ENCODE data around the gene PLPP1. TPM values are rescaled to one million over a fixed set of nuclear protein-coding genes. Genes with fewer than 3 reads are reported as not detected.

Gene PLPP1
- total and polyA plus RNA-seq, 5 donors from 2014 or later: 5.7 to 10.1 (median 8.1) TPM

DNA sequence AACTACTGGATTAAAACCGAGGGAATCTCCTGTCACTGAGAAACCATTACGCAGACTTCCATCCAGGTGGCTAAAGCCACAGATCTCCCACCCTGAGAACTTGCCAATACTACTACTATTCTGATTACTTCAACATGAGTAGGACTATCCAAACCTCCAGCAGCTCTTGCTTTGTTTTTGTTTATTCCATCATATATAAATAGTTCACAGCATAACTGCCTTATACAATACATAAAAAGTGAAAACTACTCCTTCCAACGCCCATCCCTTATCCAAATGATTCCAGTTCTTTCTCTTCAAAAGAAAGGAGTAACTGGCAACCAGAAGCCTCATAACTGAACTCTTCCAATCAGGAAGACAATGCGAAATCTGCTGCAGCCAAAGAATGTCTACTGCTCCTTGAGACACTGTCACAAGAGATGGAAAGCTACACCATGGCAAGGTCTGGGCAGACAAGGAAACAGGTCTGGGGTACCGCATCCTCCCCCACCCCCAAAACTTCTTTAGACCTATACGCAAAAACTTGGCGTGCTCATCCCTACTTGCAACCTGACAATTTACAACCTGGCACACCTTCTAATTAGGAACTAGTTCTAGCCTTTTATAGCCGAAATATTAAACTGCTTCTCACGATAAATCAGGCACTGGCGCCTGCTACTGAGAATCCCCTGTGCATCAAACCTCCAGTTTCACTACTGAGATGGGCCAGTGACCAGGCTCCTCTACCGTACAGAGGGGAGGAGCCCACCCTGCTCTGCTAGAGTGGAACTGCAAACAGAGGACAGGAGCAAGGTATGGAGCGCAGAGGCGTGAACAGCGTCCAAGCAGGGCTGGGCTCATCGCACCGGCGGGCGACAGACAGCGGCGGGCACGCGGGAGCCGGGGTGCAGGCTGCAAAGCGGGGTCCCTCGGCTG lies 986 bp downstream of the PLPP1 start:
- no peaks in the 10 kb centered on the region for H3K36me3 ChIP-seq (ENCODE audit: control insufficient read depth, insufficient read depth, low read length)
- Mint-ChIP-seq H3K9me3 (no peaks in the 10 kb centered on the region), H3K4me1 (peaks cover 18 to 31% (median 22%) of the 10 kb centered on the region in 4 donors), H3K27me3 (no peaks in the 10 kb centered on the region), H3K4me3 (peak overlapping the region; percentile 71 to 96 (median 95)), H3K36me3 (peaks cover 4% of the 10 kb centered on the region), H3K27ac (peak overlapping the region; percentile 3 to 95 (median 87))
- no peaks in the 10 kb centered on the region for H3K9me3 ChIP-seq (ENCODE audit: control insufficient read depth in 2 of 2, low read length in 2 of 2)
- peak overlapping the region; percentile 88 for H3K27ac ChIP-seq (ENCODE audit: insufficient read depth, low read length, poor library complexity, severe bottlenecking)
- ATAC-seq (ENCODE audit: low read depth in 2 of 2): peak; percentile 26 to 36
- peak overlapping the region; percentile 82 for H3K4me3 ChIP-seq (ENCODE audit: low read depth, low read length)
- no peaks in the 10 kb centered on the region for H3K27me3 ChIP-seq (ENCODE audit: control insufficient read depth, insufficient read depth, low read length)
- H3K4me1 ChIP-seq (ENCODE audit: control insufficient read depth, insufficient read depth, low read length, poor library complexity, severe bottlenecking): peaks cover 24% of the 10 kb centered on the region
- peak in 1 of 3 donors; percentile 57 for DNase-seq

DNA sequence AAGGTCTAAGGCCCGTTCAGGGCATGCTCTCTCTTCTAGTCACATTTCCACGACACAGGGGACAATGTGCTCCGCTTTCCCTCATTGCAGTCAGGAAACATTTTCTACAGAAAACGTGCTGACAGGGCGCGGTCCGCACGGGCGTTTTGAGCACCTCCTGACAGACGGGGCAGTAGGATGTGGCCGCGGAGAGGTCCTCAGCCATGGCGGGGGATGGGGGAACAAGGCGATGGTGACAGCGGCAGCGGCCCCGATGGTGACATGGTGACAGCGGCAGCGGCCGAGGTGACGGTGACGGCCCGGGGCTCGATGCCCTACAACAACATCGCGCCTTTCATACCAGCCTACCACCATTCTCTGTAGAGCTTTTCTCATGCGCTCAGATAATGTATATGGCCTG lies 4.1 kb downstream of the PLPP1 start:
- H3K36me3 Mint-ChIP-seq: peaks cover 4% of the 10 kb centered on the region
- H3K27ac Mint-ChIP-seq: no peak overlapping the region
- peaks cover 16% of the 10 kb centered on the region for H3K4me1 ChIP-seq (ENCODE audit: control insufficient read depth, insufficient read depth, low read length, poor library complexity, severe bottlenecking)
- H3K27me3 ChIP-seq (ENCODE audit: control insufficient read depth, insufficient read depth, low read length): no peaks in the 10 kb centered on the region
- H3K36me3 ChIP-seq (ENCODE audit: control insufficient read depth, insufficient read depth, low read length): no peaks in the 10 kb centered on the region
- DNase-seq (no peak), ATAC-seq (ENCODE audit: low read depth in 2 of 2) (no peak)
- no peak overlapping the region for H3K27ac ChIP-seq (ENCODE audit: insufficient read depth, low read length, poor library complexity, severe bottlenecking)
- no peaks in the 10 kb centered on the region for H3K9me3 ChIP-seq (ENCODE audit: control insufficient read depth in 2 of 2, low read length in 2 of 2)
- no peak overlapping the region for H3K4me3 ChIP-seq (ENCODE audit: low read depth, low read length)
- no peaks in the 10 kb centered on the region for H3K9me3 Mint-ChIP-seq
- H3K4me3 Mint-ChIP-seq: peak overlapping the region in 1 of 4 donors; percentile 20
- H3K4me1 Mint-ChIP-seq: peaks cover 14 to 28% (median 16%) of the 10 kb centered on the region in 4 donors
- no peaks in the 10 kb centered on the region for H3K27me3 Mint-ChIP-seq

DNA sequence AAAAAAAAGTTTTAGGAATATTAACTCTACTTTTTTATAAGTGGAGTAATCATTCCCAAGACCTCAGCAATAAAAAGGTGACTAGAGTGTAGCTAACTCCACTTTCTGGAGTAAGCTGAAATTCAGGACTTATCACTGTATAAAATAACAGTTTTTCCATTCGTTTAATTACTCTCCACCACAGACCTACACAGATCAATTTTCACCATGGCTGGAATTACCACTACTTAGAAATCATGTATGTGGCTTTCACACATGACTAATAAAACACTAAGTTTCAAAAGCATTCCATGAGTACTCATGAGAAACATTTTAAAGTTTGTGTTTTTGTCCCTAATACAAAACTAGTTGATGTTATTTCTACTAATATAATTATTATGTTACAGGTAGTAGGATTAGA lies 9.9 kb downstream of the PLPP1 start:
- Histone ChIP-seq H3K27me3 (ENCODE audit: control insufficient read depth, insufficient read depth, low read length) (no peaks in the 10 kb centered on the region), H3K27ac (ENCODE audit: insufficient read depth, low read length, poor library complexity, severe bottlenecking) (no peak overlapping the region), H3K9me3 (ENCODE audit: control insufficient read depth in 2 of 2, low read length in 2 of 2) (no peaks in the 10 kb centered on the region), H3K4me1 (ENCODE audit: control insufficient read depth, insufficient read depth, low read length, poor library complexity, severe bottlenecking) (no peaks in the 10 kb centered on the region), H3K4me3 (ENCODE audit: low read depth, low read length) (no peak overlapping the region), H3K36me3 (ENCODE audit: control insufficient read depth, insufficient read depth, low read length) (no peaks in the 10 kb centered on the region)
- Mint-ChIP-seq H3K4me1 (peaks cover 0 to 12% (median 0%) of the 10 kb centered on the region in 4 donors), H3K4me3 (no peak overlapping the region), H3K36me3 (no peaks in the 10 kb centered on the region), H3K27ac (no peak overlapping the region), H3K27me3 (no peaks in the 10 kb centered on the region), H3K9me3 (no peaks in the 10 kb centered on the region)
- ATAC-seq (ENCODE audit: low read depth in 2 of 2): no peak
- DNase-seq: no peak

DNA sequence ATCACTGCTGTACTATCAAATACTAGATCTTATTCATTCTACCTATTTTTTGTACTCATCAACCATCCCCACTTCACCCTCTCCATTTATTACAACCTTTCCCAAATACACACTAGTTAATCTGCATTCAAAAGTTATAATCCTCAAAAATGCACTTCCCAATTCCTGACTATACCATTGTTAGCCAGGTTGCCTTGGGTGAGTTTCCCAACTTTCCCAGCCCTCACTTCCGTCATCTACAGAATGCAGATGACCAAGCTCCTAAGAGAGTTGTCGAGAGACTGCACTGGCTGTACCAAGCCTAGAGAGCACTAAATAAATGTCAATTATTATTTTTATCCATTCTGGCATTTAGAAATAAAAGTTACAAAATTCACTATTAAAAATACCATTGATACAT lies 11.5 kb downstream of the PLPP1 start:
- ATAC-seq (ENCODE audit: low read depth in 2 of 2) (no peak), DNase-seq (no peak)
- no peaks in the 10 kb centered on the region for H3K36me3 Mint-ChIP-seq
- no peaks in the 10 kb centered on the region for H3K27me3 ChIP-seq (ENCODE audit: control insufficient read depth, insufficient read depth, low read length)
- H3K4me3 Mint-ChIP-seq: no peak overlapping the region
- H3K9me3 ChIP-seq (ENCODE audit: control insufficient read depth in 2 of 2, low read length in 2 of 2): no peaks in the 10 kb centered on the region
- H3K4me1 ChIP-seq (ENCODE audit: control insufficient read depth, insufficient read depth, low read length, poor library complexity, severe bottlenecking): no peaks in the 10 kb centered on the region
- H3K36me3 ChIP-seq (ENCODE audit: control insufficient read depth, insufficient read depth, low read length): no peaks in the 10 kb centered on the region
- peaks cover 0 to 12% (median 0%) of the 10 kb centered on the region in 4 donors for H3K4me1 Mint-ChIP-seq
- no peak overlapping the region for H3K27ac ChIP-seq (ENCODE audit: insufficient read depth, low read length, poor library complexity, severe bottlenecking)
- no peaks in the 10 kb centered on the region for H3K9me3 Mint-ChIP-seq
- peaks cover 4% of the 10 kb centered on the region for H3K27me3 Mint-ChIP-seq
- H3K4me3 ChIP-seq (ENCODE audit: low read depth, low read length): no peak overlapping the region
- no peak overlapping the region for H3K27ac Mint-ChIP-seq

DNA sequence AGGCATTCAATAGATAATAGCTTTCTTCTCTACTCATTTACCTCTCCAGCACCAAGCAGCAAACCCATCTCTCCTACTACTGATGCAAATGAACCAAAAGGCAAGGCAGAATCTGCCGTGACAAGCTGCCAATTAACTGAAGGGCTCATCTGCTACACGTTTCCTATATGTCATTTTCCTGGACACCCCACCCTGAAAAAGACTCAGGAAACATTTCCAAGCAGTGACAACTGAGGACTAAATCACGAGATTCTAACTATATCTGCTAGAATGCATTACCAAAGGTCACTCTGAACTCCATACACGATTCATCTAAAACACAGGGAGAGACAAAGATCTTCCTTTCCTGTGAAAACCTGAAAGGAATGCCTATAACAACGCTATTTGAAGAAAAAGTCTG lies 12.9 kb downstream of the PLPP1 start:
- Mint-ChIP-seq H3K4me3 (no peak overlapping the region), H3K27ac (no peak overlapping the region)
- H3K4me1 ChIP-seq (ENCODE audit: control insufficient read depth, insufficient read depth, low read length, poor library complexity, severe bottlenecking): no peaks in the 10 kb centered on the region

DNA sequence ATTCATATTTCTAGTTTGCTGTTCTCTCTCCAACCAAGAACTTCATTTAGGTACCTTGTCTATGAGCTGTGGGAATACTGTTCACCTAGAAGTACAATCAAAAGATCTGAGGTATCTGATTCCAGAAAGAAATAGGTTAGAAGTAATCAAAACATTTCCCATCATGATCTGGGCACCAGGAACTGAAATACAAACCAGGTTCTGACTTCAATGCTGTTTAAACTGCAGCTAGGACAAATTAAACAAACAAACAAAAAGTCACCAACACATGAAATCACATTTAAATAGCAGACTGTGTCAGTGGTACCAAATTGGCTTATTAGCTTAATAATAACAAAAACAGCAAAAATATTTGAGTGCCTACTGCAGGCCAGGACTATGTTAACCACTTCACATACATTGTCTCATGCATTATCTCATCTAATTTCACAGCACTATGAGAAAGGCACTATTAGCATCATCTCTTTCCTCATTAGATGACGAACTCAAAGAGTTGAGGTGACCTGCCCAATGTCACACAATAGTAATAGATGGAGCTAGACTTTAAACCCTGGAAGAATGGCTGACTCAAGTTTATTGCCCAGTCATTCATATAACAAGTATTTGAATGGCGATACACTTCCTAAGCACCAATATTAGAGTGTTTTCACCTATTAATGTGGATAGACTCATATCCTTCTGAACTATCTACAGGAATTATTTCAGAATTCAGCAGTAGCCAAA lies 14.5 kb downstream of the PLPP1 start:
- Histone ChIP-seq H3K4me1 (ENCODE audit: control insufficient read depth, insufficient read depth, low read length, poor library complexity, severe bottlenecking) (no peaks in the 10 kb centered on the region), H3K27ac (ENCODE audit: insufficient read depth, low read length, poor library complexity, severe bottlenecking) (no peak overlapping the region), H3K4me3 (ENCODE audit: low read depth, low read length) (no peak overlapping the region), H3K27me3 (ENCODE audit: control insufficient read depth, insufficient read depth, low read length) (no peaks in the 10 kb centered on the region), H3K36me3 (ENCODE audit: control insufficient read depth, insufficient read depth, low read length) (no peaks in the 10 kb centered on the region), H3K9me3 (ENCODE audit: control insufficient read depth in 2 of 2, low read length in 2 of 2) (no peaks in the 10 kb centered on the region)
- no peak for ATAC-seq (ENCODE audit: low read depth in 2 of 2)
- Mint-ChIP-seq H3K4me1 (peaks cover 1 to 22% (median 5%) of the 10 kb centered on the region in 4 donors), H3K36me3 (no peaks in the 10 kb centered on the region), H3K4me3 (no peak overlapping the region), H3K27me3 (peaks cover 4% of the 10 kb centered on the region), H3K9me3 (no peaks in the 10 kb centered on the region), H3K27ac (no peak overlapping the region)
- DNase-seq: no peak

More for the DNA sequence above, 12.9 kb downstream of the PLPP1 start:
- Histone ChIP-seq H3K9me3 (ENCODE audit: control insufficient read depth in 2 of 2, low read length in 2 of 2) (no peaks in the 10 kb centered on the region), H3K4me3 (ENCODE audit: low read depth, low read length) (no peak overlapping the region), H3K36me3 (ENCODE audit: control insufficient read depth, insufficient read depth, low read length) (no peaks in the 10 kb centered on the region), H3K27ac (ENCODE audit: insufficient read depth, low read length, poor library complexity, severe bottlenecking) (no peak overlapping the region), H3K27me3 (ENCODE audit: control insufficient read depth, insufficient read depth, low read length) (no peaks in the 10 kb centered on the region)
- ATAC-seq (ENCODE audit: low read depth in 2 of 2) (no peak), DNase-seq (no peak)
- Mint-ChIP-seq H3K27me3 (peaks cover 4% of the 10 kb centered on the region), H3K36me3 (no peaks in the 10 kb centered on the region), H3K9me3 (no peaks in the 10 kb centered on the region), H3K4me1 (peaks cover 0 to 12% (median 3%) of the 10 kb centered on the region in 4 donors)

DNA sequence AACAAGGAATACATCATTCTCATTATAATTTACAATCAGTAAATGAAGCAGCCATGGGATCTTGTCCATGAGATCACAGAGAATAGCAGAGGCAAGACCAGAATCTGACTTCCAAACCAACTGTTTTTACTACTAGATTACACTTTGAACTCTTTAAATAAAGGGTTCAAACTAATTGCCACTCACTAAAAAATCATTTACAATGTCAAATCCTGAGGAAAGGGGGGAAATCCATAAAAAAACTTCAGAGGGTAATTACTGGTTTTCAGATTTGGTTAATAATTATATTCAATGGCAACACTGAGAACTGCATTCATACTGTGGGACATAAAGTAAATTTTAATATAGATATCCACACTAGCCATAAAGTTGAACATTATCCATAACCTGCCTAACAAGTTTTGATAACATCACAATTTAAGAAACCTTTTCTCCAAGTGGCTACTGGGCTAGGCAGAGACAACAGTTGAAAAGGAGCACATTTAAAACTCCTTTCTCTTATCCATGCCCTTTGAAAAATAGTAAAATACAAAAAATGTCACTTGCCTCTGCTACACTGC lies 15.9 kb downstream of the PLPP1 start:
- H3K4me1 Mint-ChIP-seq: peaks cover 5 to 29% (median 10%) of the 10 kb centered on the region in 4 donors
- no peak overlapping the region for H3K4me3 ChIP-seq (ENCODE audit: low read depth, low read length)

More for the DNA sequence above, 15.9 kb downstream of the PLPP1 start:
- DNase-seq (no peak), ATAC-seq (ENCODE audit: low read depth in 2 of 2) (no peak)
- Histone ChIP-seq H3K27me3 (ENCODE audit: control insufficient read depth, insufficient read depth, low read length) (no peaks in the 10 kb centered on the region), H3K4me1 (ENCODE audit: control insufficient read depth, insufficient read depth, low read length, poor library complexity, severe bottlenecking) (no peaks in the 10 kb centered on the region), H3K27ac (ENCODE audit: insufficient read depth, low read length, poor library complexity, severe bottlenecking) (no peak overlapping the region), H3K36me3 (ENCODE audit: control insufficient read depth, insufficient read depth, low read length) (no peaks in the 10 kb centered on the region), H3K9me3 (ENCODE audit: control insufficient read depth in 2 of 2, low read length in 2 of 2) (no peaks in the 10 kb centered on the region)
- Mint-ChIP-seq H3K27ac (peak overlapping the region in 1 of 3 donors; percentile 9), H3K4me3 (no peak overlapping the region), H3K27me3 (peaks cover 4% of the 10 kb centered on the region), H3K36me3 (no peaks in the 10 kb centered on the region), H3K9me3 (no peaks in the 10 kb centered on the region)
